Stimulated activated CD8-positive, alpha-beta memory T cell treated with anti-CD3 and anti-CD28 coated beads, Interleukin-15, amount 100 ng/mL, for 24 hours (primary cell): ENCODE measurements around the gene PRSS57.
A peak's percentile ranks its signal among the peaks of the same experiment; 100 is the strongest.
"Not testable (repeated sequence)": the region's sequence is repeated elsewhere in the genome, so short reads cannot be mapped to it uniquely, and the experiment has no call there.

Experiments
- DNase-seq: peaks from one replicate; pipeline ENCODE4 v3.0.0-alpha.2; 2020; ENCODE audit warnings: low read depth

Gene PRSS57

DNA sequence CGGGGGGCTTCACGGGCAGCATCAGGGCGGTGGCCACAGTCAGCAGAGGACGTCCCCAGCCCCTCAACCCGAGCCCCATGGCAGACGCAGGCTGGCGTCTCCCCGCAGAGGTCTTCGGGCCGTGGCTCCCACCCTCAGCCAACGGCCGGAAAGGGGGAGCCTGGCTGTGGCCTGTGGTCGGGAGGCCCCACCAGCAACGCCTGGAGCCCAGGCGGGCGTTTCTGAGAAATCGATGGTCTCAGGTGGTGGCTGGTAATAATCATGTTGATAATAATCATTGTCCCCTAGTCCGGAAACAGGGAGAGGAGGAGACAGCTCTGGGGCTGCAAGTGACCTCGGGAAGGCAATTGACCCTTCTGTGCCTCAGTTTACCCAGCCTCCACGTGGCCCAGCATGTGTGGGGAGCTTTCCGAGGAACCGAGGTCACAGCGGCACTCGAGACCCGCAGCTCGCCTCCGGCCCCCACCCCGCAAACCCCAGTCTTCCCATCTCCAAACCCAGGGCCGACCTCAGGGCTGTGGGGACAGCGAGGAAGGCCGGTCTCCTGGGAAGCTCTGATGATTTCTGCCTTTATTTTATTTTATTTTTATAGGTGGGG, at the start of gene PRSS57:
Gene PRSS57, minus strand, starts transcription at position 101 of the 598 bp plus-strand sequence. Its CDS starts 22 bp downstream, at position 79.
- no peak for DNase-seq

DNA sequence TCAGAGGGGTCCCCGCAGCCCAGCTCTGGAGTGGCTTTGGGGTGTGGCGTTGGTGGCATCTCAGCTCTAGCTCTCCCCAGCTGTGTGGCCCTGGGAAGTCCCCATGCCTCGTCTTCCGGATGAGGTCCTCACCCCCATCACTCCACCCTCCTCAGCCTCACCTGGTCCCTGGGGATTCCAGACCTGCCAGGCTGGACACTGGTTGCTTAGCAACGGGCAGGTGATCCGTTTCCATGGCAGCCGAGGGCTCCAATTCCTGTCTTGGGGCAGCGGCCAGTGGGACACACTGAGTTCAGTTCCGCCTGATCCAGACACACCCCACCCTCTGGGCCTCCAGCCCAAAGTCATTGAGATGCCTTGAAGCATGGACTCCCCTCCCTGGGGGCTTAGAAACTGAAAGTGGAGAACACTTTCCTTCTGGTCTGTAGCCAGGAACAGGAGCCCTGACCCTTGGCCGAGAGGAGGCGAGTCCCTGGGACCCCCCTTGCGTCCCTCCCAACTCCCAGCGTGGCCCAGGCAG, 48.0 kb upstream of the PRSS57 start:
- DNase-seq: no peak

DNA sequence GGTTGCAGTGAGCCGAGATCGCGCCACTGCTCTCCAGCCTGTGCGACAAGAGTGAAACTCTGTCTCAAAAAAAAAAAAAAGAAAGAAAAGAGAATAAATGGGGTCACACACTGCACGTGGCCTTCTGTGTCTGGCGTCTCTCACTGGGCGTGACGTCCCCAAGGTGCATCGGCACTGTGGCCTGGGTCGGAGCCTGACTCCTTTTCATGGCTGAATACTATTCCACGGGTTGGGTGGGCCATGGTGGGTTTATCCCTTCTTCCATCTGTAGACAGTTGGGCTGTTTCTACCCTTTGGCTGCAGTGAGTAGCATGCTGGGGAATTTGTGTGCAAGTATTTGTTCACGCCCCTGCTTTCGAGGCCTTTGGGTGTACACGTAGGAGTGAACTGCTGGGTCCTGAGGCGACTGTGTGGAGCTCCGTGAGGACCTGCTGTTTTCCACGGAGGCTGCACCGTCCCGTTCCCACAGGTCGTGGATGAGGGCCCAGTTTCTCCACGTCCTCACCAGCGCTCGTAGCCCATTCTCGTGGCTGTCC, 47.4 kb upstream of the PRSS57 start:
- no peak for DNase-seq

DNA sequence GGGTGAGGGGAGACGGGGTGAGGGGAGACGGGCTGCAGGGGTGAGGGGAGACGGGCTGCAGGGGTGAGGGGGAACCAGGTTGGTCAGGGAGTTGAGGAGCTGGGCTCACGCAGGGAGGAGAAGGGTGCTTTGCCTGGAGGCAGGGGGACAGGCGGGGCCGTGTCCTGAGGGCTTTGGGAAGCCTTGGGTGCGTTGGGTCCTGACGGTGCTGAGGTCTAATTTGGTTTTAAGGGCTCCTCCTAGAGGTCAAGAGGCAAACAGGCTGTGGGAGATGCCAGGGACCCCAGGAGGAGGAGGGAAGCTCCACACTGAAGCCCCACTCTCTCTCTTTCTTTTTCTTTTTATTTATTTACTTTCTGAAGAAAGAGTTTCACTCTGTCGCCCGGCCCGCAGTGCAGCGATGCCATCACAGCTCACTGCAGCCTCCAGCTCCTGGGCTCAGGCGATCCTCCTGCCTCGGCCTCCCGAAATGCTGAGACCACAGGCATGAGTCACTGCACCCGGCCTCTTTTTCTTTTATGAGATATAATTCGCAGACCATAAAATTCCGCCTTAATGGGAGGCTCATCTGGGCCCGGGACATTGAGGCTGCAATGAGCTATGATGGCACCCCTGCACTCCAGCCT, 46.4 kb upstream of the PRSS57 start:
- no peak for DNase-seq

DNA sequence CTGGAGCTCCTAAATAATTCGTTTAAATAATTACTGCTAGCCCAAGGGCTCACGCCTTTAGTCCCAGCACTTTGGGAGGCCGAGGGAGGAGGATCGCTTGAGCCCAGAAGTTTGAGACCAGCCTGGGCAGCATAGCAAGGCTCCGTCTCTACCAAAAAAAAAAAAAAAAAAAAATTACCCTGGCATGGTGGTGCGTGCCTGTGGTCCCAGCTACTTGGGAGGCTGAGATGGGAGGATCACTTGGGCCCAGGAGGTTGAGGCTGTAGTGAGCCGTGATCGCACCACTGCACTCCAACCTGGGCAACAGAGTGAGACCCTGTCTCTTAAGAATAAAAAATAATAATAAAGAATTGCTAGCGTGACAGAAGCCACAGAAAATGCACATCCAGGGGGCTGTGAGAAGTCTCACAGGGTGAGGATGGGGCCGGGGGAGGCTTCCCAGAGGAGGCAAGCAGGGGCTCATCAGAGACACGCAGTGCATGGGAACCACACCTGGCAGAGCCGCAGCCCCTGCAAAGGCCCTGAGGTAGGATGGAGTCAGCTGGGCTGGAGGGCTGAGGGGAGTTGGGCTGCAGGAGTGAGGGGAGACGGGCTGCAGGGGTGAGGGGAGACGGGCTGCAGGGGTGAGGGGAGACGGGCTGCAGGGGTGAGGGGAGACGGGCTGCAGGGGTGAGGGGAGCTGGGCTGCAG, 45.7 kb upstream of the PRSS57 start:
- DNase-seq: not testable (repeated sequence)

DNA sequence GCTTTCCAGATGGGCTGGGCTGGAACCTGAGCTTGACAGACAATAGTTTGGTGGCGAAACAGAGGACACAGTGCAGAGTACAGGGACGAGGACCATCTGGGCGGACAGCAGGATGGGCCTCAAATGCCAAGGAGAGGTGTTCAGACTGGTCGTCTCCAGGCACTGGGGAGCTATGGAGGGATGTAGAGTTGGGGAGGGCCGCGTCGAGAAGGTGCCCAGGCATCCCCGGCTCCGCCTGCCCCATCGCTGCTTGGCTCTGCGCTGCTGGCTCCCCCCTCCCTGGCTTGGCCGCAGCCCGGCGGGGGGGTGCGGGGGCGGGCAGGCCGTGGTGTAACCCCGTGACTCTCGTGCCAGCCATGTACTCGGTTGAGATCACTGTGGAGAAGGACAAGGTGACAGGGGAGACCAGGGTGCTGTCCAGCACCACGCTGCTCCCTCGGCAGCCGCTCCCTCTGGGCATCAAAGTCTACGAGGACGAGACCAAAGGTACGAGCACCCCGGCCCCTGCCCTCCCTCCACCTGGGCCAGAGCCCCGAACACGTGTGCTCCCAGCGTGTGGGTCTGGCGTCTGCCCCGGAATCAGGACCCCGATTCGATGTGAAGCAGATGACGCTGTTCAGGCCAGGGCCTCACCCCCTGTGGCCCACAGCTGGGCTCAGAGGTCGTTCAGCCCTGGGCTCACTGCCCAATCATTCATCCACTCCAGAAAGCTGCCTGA, 44.9 kb upstream of the PRSS57 start:
- no peak for DNase-seq

DNA sequence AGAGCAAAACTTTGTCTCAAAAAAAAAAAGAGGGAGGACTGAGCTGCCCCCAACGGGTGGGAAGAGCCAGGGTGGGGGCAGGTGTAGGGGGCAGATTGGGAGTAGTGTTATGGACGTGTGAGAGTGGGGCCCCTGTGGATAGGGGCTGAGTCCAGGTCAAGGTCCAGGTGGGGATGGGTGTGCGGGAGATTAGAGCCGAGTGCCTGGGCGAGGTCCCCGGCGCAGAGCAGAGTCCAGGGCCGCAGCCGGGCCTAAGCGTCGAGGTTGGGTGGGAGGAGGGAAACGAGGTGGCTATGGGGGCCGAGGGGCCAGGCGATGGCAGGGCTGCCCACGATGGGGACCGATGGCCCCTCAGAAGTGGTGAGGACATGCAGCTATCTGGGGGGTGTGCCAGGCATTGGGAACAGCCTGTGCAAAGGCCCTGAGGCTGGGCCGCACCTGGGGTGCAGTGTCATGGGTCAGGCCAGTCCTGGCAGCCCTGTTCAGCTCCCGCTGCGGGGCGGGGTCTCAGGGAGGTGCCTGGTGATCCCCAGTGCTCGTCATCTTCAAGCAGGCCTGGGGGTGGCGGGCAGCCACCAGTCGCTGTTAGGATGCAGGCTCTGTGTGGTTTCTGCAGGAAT, 43.4 kb upstream of the PRSS57 start:
- DNase-seq: no peak

DNA sequence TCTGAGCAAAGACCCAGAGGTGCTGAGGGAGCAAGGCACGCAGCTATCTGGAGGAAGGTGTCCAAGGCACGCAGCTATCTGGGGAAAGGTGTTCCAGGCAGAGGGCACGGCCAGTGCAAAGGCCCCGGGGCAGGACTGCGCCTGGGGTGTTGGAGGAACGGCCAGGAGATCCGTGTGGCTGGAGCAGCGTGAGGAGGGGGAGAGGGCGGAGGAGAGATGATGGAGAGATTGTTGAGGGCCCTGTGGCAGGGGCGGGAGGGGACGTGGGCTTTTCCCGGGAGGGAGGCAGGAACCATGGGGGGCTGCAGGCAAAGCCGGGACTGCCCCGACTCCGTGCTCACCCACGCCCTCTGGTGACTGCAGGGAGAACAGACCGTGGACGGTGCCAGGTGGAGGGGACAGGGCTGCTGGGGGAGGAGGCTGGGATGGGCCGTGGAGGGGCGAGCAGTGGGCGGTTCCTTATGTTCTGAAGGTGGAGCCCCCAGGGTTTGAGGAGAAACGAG, 42.4 kb upstream of the PRSS57 start:
- DNase-seq: peak; percentile 29

DNA sequence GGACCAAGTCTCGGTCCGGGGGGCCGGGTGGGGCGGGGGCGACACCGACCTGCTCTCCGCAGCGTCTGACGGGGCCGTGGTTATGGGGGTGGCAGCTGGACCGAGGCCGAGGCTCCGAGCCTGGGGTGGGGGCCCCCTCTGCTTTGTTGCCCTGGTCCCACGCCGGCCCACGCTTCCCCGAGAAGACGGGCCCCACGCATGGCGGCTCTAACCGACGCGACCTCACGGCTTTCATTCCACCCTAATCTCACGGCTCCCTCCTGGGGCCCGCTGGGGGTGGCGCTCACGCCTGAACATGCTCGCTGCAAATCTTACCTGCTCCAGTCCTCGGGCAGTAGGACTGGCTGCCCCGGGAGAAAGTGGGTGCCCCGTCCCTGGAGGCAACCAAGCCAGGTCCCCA, 40.9 kb upstream of the PRSS57 start:
- no peak for DNase-seq

DNA sequence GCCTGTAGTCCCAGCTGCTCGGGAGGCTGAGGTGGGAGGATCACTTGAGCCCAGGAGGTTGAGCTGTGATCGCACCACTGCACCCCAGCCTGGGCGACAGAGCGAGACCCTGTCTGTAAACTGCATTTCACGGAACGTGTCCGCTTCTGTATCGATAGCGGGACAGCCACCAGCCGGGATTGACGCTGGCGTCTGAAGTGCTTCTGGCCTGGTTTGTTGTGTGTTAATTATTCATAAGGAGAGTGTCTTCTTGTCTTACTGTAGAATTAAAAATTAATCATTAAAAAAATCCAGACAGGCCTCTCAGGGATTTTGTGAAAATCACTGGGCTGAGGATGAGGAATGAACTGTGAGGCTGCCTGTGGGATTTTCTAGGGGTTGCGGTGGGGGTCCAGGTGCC, 39.5 kb upstream of the PRSS57 start:
- no peak for DNase-seq

DNA sequence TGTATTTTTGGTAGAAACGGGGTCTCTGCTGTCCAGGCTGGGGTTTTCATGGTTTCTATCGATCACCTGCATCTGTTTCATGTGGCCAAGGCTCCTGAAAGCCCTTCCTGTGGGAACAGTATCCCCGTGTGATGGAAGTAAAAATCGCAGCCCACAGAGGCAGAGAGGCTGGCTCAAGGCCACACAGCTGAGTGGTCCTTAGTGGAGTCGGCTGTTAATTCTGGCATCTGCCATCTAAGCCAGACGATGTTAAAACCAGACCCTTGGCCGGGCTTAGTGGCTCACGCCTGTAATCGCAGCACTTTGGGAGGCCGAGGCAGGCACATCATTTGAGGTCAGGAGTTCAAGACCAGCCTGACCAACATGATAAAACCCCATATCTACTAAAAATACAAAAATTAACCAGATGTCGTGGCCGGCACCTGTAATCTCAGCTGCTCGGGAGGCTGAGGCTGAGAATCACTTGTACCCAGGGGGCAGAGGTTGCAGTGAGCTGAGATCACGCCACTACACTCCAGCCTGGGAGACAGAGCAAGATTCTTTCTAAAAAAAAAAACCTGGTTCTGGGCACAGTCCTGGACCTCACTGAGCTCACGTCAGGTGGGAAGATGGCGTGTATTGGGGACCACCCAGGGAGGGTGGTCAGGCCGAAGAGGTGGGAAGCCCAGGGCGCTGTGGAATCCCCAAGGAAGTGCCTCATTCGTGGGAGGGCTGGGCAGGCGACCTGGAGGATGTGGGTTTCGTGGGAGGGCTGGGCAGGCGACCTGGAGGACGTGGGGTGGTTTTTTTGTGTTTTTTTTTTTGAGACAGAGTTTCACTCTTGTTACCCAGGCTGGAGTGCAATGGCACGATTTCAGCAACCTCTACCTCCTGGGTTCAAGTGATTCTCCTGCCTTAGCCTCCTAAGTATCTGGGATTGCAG, 37.2 kb upstream of the PRSS57 start:
- DNase-seq: no peak

DNA sequence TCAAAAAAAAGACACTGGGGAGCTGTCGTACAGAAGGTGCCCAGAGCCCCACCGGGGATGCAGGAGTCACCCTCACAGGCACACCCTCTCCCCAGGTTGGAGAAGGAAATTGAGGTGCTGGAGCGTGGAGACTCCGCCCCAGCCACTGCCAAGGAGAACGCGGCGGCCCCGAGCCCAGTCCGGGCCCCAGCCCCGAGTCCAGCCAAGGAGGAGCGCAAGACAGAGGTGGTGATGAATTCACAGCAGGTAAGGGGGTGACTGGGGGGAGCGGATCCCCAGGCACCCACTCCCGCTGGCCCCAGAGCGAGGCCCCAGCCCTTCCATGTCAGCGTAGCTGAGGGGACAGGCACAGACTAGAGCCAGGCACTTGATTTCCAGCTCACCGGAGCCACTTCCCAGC, 35.7 kb upstream of the PRSS57 start:
- DNase-seq: no peak

DNA sequence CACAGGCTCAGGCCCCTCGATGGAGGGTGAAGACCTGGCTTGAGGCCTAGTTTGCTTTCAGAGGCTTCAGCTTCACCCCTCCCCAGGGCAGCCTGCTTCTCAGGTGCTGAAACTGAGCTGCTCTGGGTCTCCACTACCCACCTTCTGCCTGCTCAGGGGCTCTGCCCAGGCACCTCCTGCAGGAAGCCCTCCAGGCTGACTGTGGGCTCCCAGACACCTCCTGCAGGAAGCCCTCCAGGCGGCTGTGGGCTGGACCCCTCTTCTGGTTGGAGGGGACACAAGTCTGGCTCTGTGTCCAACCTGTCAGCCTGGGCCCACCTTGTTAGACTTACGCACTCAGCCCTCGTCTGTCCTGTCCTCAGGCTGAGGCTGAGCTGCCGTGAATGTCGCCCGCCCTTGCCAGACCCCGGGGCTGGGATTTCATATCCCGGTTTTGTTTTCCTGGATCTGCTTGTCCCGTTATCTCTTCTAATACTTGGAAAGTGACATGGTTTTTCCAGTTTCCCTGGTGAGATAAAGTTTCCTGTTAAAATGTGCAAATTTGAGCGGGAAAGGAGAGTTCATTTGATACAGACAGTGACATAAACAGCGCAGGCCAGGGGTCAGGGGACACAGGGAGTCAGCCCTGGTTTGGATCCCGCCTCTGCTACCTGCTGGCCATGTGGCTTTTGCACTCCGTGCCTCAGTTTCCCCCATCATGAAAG, 34.9 kb upstream of the PRSS57 start:
- no peak for DNase-seq

DNA sequence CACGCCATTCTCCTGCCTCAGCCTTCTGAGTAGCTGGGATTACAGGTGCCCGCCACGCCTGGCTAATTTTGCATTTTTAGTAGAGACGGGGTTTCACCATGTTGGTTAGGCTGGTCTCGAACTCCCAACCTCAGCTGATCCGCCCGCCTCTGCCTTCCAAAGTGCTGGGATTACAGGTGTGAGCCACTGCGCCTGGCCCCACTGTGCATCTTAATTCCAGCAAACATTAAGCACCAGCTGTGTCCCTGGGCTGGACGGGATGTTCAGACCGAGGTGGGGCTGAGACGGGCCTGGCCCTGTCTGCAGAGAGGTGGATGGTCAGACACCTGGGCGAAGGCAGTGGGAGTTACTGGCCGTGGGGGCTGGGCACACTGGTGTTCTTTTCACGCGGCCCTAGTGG, 34.3 kb upstream of the PRSS57 start:
- DNase-seq: not testable (repeated sequence)

DNA sequence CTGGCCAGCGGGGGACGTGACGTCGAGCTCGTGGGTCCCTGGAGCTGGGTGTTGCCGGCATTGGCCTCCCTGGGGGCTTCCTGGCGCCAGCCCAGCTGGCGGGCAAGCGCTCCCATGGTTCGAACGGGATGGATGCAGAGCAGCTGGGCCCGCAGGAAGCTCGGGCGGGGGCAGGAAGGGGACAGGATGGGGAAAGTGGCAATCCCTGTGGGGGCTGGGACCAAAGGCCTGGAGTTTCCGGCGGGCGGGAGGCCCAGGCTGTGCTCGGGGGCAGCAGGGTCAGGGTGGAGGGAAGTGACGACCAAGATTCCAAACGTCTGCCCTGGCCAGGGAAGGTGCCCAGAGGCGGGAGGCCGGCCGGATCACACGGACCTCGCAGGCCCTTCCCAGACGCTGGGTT, 32.8 kb upstream of the PRSS57 start:
- no peak for DNase-seq

DNA sequence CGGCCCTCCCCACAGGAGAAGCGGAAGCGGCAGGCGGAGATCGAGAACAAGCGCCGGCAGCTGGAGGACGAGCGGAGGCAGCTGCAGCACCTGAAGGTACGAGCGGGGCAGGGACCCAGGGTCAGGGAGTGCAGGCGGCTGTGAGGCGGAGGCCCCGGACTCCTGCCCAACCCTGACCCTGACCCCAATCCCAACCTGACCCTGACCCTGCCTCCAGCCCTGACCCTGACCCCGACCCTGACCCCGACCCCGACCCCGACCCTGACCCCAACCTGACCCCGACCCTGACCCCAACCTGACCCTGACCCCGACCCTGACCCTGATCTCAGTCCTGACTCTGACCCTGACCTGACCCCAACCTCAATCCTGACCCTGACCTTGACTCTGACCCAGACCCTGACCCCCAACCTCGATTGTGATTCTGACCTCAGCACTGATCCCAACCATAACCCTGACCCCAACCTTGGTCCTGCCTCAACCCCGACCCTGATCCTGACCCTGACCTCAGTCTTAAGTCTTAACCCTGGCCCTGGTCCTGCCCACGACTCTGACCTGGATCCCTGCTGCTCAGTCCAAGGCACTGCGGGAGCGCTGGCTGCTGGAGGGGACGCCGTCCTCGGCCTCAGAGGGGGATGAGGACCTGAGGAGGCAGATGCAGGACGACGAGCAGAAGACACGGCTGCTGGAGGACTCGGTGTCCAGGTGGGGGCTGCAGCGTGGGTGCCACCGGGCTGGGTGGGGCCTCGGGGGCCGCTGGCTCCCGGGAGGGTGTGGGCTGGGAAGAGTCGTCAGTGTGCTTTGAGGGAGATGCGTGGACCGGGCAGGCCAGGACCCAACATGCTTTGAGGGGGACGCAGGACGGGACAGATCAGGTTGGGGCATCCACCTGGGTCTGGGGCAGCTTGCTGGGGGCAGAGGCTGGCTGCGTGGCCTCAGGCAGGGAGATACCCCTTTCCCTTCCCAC, 32.0 kb upstream of the PRSS57 start:
- DNase-seq: no peak

DNA sequence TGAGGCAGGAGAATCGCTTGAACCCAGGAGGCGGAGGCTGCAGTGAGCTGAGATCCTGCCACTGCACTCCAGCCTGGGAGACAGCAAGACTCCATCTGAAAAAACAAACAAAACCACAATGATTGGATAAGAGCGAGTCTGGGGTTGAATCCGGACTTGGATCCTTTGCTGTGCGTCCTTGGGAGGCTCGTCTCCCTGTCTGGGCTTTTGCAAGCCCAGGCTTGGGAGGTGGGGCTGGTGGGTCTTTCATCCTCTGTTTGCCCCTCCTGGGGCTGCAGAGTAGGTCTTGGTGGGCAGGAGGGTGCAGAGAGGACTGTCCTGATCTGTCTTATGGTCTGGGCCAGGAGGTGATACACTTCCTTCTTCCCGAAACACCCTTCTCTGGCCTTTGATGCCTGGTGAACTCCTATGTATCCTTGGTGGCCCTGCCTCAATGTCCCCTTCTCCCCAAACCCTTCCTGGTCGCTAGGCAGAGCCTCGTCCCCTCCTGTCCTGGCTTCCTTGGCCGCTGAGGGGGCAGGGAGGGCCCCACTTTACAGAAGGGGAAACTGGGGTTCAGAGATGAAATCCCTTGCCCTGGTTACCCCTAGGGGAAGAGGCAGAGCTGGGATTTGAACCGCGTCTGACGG, 30.3 kb upstream of the PRSS57 start:
- no peak for DNase-seq

DNA sequence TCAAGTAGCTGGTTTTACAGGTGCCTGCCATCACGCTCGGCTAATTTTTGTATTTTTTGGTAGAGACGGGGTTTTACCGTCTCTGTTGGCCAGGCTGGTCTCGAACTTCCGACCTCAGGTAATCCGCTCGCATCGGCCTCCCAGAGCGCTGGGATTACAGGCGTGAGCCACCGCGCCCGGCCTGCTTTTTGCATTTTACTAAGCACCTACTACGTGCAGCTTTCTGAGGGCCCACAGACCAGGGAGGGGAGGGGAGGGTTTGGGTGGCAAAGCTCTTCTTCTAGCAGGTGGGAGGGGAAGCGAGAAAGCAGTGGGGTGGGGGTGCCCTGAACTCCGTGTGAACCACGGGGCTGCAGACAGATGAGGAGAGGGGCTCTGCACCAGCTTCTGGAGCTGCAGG, 28.5 kb upstream of the PRSS57 start:
- no peak for DNase-seq
